Left forelimb (tissue), 1 donor: ENCODE results near the gene GPX7.
A peak's percentile ranks its signal among the peaks of the same experiment; 100 is the strongest.
"Not testable (repeated sequence)": the region's sequence is repeated elsewhere in the genome, so short reads cannot be mapped to it uniquely, and the experiment has no call there.

Experiments used
- DNase-seq: peaks from one replicate; pipeline ENCODE4 v3.0.0-alpha.2; 2018; ENCODE audit warnings: low spot score

Gene GPX7

DNA sequence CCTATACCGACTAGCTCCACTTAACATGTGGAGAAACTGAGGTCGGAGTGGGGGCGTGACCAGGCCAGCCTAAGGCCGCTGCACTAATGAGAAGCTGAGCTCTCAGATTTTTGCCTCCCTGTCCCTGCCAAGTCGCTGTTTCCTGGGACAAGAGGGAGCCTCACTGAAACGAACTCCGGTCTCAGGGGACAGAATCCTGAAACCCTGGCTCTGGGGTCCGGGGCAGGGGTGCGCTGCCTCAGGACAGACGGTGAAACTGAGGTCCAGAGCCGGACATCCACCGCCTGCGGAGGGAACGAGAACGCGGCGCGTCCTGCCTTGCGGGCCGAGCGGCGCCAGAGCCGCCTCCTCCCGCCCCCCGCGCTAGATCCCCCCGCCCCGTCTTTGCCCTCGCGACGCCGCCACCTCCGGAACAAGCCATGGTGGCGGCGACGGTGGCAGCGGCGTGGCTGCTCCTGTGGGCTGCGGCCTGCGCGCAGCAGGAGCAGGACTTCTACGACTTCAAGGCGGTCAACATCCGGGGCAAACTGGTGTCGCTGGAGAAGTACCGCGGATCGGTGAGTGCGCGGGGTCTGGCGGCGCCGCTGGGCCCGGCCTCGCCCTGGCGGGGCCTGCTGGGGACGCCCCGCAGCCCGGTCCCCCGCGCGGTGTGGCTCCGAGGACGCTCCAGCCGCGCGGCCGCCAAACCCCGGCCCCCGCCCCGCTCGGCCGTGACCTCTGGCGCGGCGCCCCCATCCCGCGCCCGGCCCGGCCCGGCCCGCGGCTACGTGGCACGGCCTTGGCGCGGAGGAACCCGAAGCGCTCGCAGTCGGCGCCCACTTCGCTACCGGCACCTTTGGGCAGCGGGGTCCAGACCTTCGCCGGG lies at the start of gene GPX7:
GPX7 (plus strand) TSS at position 381 of the 865 bp plus-strand sequence; CDS start at position 420, 39 bp downstream.
- peak; percentile 72 for DNase-seq

DNA sequence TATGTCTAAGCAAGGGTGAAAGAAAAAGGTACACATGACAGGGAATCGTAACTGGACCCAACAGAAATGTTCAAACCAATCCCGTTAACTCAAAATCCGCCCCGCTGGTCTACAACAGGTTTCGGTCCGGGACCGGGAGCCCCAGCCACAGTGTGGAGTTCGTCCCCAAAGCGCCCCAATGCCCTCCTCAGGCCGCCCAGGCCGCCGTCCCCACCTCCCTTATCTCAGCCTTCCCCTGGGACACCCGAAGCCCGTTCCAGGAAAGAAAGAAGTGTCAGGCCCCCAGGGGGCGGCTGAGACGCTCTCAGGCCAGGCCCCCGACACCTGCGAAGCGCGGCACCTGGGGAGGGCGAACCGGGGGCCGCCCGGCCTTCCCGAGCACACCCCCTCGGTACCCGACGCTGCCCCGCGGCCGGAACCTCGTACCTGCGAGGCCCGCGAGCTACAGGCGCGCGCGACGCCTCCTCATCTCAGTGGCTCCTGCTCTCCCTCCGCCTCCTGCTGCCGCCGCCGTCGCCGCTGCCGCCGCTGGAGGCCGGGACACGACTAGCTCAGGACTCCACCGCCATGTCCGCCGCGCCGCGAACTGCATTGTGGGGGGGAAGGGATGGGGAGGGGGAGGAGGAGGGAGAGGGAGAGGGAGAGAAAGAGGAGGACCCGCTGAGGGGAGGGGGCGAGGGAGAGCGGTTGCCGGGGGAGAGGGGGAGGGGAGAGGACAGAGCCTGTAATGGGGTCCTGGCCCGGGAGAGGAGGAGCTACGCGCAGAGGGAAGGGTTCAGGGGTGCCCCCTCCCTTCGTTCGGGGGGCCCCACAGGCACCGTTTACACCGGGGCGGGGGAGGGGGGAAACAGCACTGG lies 49.4 kb upstream of the GPX7 start, which contains the start of gene TUT4:
TUT4 (minus strand) TSS at position 588 of the 857 bp plus-strand sequence. CDS start 26,812 bp downstream, outside the sequence.
- DNase-seq = peak; percentile 93

DNA sequence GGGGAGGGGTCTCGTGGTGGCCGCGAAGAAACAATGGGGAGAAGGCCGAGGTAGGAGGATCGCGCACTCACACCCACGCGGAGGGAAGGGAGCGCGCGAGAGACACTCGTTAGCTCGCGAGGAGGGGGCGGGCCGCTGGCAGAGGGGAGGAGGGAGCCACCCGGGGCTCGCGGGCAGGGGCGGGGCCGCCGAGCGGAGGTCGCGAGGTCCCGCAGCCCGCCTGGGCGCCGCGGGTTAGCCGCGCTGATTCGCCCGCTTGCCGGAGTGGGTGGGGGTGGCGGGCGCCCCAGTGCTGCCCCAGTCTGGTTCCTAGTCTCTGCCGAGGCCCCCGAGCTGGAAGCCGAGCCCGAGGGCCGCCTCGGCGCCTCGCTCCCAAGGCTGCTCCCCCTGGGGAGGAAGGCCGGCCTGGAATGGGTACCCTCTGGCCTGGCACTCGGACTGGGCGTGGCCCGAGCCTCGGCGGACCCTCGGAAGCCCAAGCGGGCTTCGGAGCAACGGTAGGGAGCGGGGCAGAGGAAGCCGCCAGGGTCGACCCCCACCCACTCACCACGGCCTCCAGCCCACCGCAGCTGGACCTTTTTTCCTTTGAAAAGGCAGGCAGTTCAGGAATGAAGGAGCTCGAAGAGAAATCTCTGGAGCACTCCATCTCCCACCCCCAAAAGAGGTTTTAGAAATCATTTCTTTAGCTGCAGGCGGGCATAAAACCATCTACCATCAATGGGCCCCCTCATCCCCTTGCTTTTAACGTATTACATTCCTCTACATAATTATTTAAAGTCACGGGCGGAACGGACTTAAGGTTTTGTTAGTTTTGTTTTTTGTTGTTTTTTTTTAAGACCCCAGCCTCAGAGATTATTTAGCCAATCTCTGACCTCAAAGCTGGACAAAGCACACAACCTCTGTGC lies 48.6 kb upstream of the GPX7 start:
- DNase-seq = peak; percentile 94

DNA sequence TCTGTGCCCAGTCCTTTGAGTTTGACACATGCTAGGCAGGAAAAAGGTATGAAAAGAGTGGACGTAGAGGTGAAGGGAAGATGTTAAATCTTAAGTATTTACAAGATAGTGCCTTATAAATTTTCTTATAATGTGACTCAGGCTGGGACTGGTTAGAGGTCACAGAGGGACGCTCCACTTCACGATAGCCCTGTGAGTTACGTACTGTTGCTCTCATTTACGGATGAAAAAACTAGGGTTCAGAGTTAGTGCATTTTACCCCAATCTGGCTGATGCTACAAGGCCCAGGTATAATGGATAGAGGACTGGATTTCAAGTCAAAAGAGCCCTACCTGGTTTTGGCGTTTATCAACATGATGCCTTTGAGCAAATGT lies 47.9 kb upstream of the GPX7 start:
- no peak for DNase-seq

DNA sequence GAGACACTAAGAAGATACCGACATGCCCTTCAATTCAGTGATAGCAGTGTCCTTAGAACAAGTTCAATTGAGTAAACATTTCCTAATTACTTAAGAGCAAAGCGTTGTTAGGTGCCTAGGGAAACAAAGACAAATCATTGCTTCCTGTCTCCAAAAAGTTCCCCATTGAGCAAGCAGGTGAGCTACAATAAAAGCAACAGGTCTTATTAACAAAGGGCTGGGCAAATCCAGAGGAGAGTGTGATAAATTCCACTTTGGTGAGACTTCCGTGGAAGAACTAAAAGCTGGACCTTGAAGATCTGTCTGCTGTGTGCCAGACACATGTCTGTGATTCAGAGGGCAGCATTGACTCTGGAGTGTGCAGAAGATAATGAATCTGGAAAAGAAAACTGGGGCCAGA lies 47.4 kb upstream of the GPX7 start:
- DNase-seq = no peak

DNA sequence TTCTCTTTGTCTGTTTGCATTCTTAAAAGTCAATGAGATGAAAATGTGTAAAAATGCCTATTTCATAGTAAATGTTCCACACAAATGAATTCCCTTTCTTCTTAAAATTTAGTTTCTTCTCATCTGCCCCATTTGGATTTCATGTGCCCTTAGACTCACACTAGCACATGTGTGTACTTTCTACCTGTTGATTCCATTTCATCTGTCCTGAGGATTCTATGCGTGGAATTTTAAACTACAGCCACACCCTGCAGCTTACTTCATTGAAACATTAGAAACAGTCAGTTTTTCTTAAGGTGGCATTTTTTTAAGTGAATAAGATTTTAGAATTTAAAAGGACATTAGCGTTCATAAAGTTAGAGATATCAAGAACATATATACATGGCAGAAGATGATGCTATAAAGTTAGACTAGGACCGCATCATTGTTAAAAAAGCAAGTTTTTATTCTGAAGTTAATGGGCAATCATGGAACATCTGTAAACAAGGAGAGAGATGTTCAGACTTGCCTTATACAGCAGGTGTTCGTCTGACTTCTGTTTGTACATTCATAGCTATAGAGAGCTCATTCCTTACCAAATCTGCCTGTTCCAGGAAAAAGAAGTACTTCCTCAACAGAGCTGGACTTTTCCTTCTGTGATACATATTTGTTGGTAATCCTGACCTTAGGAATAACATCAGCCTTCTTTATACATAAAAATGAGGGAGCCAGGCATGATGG lies 45.4 kb upstream of the GPX7 start:
- no peak for DNase-seq

DNA sequence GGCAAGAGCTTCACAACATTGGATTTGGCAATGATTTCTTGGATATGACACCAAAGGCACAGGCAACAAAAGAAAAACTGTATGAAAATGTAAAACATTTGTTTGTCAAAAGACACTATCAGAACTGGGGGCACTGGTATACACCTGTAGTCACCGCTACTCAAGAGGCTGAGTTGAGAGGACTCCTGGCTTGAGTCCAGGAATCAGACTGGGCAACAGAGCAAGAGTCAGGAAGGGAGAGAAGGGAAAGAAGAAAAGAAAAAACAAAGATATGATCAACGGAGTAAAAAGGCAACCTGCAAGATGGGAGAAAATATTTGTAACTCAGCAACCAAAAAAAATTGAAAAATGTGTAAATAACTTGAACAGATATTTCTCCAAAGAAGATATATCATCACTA lies 43.2 kb upstream of the GPX7 start:
- DNase-seq = no peak

DNA sequence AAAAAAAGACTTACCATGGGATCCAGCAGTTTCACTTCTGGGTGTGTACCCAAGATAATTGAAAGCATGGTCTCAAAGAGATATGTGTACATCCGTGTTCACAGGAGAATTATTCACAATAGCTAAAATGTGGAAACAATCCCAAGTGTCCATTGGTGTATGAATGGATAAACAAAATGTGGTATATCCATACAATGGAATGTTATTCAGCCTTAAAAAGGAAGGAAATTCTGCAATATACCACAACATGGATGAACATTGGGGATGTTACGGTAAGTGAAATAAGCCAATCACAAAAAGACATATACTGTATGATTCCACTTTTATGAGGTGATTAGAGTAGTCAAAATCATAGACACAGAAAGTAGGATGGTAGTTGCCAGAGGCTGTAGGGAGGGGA lies 42.3 kb upstream of the GPX7 start:
- DNase-seq = no peak

DNA sequence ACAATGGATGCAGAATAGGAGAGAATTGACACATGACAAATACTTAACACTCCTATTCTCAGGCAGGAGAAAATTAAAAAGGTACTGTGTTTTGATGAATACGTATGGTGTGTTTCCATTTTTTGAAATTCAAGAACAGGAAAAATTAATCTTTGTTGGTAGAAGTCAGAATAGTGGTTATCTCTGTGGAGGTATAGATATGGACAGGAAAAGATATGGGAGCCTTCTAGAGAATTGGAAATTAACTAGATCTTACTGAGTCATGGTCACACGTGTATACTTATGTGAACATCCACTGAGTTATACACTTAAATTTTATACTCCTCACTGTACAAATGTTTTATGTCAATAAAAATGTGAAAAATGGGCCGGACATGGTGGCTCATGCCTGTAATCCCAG lies 39.4 kb upstream of the GPX7 start:
- DNase-seq = no peak

DNA sequence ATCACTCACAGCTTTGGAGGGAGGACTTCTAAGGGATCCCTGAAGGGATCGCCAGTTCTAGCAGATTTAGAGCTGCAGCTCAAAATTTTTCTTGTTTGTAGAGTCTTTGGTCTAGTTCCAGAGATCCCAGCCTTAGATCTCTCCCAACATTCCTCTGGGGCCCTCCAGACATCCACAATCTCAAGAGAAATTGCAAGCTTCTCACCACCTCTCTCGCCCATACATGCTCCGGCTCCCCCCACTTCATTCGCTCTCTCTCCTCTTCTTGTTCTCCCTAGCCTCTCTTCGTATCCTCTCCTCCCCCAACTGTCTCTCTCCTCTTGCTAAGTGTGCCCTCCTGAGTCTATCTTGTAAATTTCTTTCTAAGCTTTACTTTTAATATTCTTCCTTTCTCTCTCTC lies 34.2 kb upstream of the GPX7 start:
- no peak for DNase-seq

DNA sequence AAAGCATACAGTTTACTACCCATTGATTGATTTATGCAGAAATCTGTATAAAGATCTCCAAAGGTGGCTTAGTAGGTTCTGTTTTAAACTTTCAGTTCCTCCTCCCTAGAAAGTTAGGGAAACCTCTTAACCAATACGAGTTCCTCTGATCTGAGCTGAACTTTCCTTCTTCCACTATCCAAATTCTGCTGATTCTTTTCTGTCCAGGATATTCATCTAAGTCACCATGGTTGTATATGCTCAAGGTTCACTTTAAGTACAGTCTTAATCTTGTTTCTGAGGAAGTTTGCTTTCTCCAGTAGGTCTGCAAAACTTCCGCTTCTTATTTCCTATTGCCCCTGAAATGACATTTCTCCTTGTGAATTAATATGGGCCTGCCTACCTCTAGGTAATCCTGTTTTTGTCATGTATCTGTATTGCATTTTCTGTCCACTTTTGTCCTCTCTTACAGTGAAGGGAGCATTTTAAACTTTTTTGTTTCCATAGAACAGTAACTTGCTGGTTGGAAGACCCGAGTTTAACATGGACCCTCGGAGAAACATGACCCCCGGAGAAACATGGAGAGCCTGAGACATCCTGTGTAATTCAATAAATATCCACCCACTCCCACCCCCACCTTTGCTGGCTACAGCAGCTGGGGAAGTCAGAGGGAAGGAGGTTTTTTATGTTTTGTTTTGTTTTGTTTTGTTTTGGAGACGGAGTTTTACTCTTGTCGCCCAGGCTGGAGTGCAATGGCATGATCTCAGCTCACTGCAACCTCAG lies 32.5 kb upstream of the GPX7 start:
- no peak for DNase-seq

DNA sequence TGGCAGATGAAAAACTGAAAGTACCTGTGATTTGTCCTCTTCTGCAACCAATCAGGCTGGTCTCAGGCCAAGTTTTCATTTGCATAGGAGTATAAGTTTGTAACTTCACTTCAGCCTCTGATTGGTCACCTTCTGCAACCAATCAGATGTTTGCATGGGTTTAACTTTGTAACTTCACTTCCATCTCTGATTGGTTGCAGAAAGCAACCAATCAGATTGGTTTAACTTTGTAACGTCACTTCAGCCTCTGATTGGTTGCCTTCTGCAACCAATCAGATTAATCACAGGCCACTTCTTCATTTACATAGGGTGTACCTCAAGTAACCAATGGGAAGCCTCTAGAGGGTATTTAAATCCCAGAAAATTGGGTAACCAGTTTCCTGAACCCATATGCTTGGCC lies 30.4 kb upstream of the GPX7 start:
- no peak for DNase-seq

DNA sequence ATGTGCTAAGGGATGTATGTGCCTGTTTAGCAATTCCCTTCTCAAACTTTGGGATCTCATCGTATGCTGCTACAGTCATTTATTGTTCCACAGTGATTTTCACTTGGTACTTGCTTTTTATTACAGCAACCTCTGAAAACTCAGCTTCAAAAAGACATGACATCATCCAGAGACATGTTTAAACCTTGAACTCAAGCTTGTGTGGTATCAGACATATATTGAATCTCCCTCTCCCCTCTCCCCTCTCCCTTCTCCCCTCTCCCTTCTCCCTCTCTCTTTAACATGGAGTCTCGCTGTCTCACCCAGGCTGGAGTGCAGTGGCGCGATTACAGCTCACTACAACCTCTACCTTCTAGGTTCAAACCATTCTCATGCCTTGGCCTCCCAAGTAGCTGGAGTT lies 29.8 kb upstream of the GPX7 start:
- no peak for DNase-seq

DNA sequence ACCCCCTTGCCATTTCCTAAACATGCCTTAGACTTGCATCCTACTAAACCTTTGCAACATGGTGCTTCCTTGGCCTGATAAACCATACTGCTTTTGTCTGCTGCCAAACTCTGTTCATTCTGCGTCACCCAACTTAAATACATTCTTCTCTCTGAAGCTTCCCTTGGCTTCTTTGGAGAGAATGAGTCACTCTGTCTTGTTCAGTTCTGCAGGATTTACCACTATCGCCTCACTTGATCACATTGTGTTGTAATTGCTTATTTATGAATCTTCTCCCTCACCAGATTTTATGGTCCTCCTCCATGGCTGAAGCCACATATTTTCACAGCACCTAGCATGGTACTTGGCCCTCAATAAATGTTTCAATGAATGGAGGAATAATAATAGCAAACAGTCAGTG lies 27.6 kb upstream of the GPX7 start:
- DNase-seq = no peak

DNA sequence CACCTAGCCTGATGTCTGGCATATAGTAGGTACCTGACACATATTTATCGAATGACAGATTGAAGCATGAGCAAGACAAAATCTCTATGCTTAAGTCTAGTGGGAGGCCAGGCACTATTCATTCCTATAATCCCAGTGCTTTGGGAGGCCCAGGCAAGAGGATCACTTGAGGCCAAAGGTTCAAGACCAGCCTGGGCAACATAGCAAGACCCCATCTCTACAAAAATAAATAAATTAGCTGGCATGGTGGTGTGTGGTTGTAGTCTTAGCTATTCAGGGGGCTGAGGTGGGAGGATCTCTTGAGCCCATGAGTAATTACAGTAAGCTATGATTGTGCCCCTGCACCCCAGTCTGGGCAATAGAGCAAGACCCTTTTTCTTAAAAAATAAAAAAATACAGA lies 26.1 kb upstream of the GPX7 start:
- DNase-seq = no peak

DNA sequence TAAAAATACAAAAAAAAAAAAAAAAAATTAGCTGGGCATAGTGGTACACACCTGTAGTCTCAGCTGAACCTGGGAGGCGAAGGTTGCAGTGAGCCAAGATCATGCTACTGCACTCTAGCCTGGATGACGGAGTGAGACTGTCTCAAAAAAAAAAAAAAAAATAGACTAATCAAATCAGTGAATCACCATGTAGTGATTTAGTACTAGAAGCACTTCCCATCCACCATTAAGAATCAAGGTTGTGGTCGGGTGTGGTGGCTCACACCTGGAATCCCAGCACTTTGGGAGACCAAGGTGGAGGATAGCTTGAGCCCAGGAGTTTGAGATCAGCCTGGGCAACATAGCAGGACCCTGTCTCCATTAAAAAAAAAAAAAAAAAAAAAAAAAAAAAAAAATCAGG lies 24.1 kb upstream of the GPX7 start:
- DNase-seq = not testable (repeated sequence)

DNA sequence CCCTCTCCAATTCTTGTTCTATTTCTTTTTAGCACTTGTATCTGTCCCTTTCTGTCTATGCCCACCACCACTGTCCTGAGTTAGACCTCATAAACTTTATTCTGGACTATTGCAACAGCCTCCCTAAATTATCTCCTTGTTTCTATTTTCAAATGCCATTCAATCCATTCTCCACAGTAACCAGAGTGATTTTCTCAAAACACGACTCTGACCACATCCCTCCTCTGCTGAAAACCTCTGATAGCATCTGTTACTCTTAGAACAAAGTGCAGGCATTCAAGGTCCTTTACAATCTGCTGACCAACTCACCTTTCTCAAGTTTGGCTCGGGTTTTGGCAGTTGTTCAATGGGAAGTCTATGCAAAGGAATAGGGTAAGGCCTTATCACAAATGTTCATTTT lies 22.8 kb upstream of the GPX7 start:
- DNase-seq = no peak

DNA sequence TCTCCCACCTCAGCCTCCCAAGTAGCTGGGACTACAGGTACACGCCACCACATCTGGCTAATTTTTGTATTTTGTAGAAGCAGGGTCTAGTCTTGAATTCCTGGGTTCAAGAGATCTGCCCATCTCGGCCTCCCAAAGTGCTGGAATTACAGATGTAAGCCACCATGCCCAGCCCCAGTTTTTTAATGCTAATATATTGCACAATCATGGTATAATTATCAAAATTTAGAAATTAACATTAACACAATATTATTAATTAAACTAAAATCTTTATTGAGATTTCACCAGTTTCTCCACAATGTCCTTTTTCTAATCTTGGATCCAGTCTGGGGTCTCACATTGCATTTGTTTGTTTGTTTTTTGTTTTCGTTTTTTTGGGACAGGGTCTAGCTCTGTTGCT lies 21.9 kb upstream of the GPX7 start:
- no peak for DNase-seq

DNA sequence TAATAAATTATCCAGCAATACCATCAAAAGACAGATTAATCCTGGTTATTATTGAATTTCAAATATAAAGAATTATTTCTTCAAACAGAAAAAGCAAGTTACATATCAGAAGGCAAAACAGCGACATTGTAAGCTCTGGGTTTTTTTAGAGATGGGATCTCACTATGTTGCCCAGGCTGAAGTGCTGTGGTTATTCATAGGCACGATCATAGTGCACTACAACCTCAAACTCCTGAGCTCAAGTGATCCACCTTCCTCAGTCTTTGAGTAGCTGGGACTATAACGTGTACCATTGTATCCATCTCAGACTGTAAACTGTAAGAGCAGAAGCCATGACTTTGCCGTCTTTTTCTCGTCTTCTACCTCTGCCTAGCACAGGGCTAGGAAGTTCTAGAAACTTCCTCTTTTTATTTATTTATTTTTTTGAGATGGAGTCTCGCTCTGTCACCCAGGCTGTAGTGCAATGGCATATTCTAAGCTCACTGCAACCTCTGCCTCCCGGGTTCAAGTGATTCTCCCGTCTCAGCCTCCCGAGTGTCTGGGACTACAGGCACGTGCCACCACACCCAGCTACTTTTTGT lies 20.0 kb upstream of the GPX7 start:
- no peak for DNase-seq

DNA sequence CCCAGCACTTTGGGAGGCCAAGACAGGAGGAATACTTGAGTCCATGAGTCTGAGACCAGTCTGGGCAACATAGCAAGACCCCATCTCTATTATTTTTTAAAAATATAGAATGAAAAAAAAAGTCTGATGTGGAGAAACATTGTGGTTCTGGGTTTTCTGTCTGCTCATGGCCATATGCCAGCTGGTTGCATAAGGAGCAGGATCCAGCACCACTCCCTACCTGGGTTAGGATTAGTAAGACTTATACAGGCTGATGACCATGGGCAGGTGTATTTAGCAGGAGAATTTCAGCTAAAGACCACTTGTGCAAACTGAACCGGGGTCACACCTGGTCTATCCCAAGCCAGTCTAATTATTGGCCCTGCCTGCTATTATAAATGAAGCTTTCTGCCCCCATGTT lies 16.7 kb upstream of the GPX7 start:
- DNase-seq = no peak
